GM21526 (cell line): Measurements from ENCODE around the gene MRAS.
"Not testable (repeated sequence)": the region's sequence is repeated elsewhere in the genome, so short reads cannot be mapped to it uniquely, and the experiment has no call there.

Experiments used
- ATAC-seq: cut with Tn5 transposase; IDR thresholded peaks from one replicate; pipeline ENCODE4 v1.9.1; 2021; ENCODE audit warnings: moderate library complexity; ENCODE audit not compliant: unreplicated experiment, low FRiP score

MRAS gene

GRCh38 chr3:138407236-138407907 lies 59.0 kb downstream of the MRAS start:
- no peak for ATAC-seq

GRCh38 chr3:138408751-138409570 lies 60.6 kb downstream of the MRAS start:
- no peak for ATAC-seq

- ATAC-seq, result no peak
Observed at GRCh38 chr3:138412821-138413551, 64.6 kb downstream of the MRAS start.

- ATAC-seq, result not testable (repeated sequence)
Observed at GRCh38 chr3:138416236-138416635, 67.9 kb downstream of the MRAS start.

- ATAC-seq, result peak; percentile 66
Observed at GRCh38 chr3:138417559-138417982, 69.2 kb downstream of the MRAS start.

GRCh38 chr3:138418601-138419206 lies 70.3 kb downstream of the MRAS start:
- no peak for ATAC-seq

GRCh38 chr3:138423316-138423715 lies 74.9 kb downstream of the MRAS start:
- no peak for ATAC-seq

- ATAC-seq, result no peak
Observed at GRCh38 chr3:138424323-138424722, 75.9 kb downstream of the MRAS start.

GRCh38 chr3:138426211-138426610 lies 77.8 kb downstream of the MRAS start:
- no peak for ATAC-seq

- ATAC-seq, result not testable (repeated sequence)
Observed at GRCh38 chr3:138426754-138427153, 78.4 kb downstream of the MRAS start.

GRCh38 chr3:138429665-138430064 lies 81.3 kb downstream of the MRAS start:
- ATAC-seq, result no peak

- ATAC-seq, result no peak
Observed at GRCh38 chr3:138432576-138433240, 84.3 kb downstream of the MRAS start.

GRCh38 chr3:138433892-138434275 lies 85.5 kb downstream of the MRAS start:
- ATAC-seq, result no peak

GRCh38 chr3:138434276-138434874 lies 86.0 kb downstream of the MRAS start, which contains the start of gene ESYT3:
Gene ESYT3 (plus strand): TSS chr3:138434616. CDS start chr3:138434799, 183 bp downstream.
- ATAC-seq, result no peak

- ATAC-seq, result no peak
Observed at GRCh38 chr3:138434875-138435772, 86.7 kb downstream of the MRAS start.

GRCh38 chr3:138435840-138436239 lies 87.5 kb downstream of the MRAS start:
- no peak for ATAC-seq

GRCh38 chr3:138437281-138437680 lies 88.9 kb downstream of the MRAS start:
- no peak for ATAC-seq

GRCh38 chr3:138438896-138439295 lies 90.5 kb downstream of the MRAS start:
- ATAC-seq, result no peak

- ATAC-seq, result no peak
Observed at GRCh38 chr3:138439646-138440045, 91.3 kb downstream of the MRAS start.
